Stimulated activated CD4-positive, alpha-beta T cell treated with anti-CD3 and anti-CD28 coated beads, Interleukin-4, amount 100 ng/mL, for 1 hour (primary cell): ENCODE results near the gene BCAS1.
"Not testable (repeated sequence)": the region's sequence is repeated elsewhere in the genome, so short reads cannot be mapped to it uniquely, and the experiment has no call there.

ENCODE experiments used
- DNase-seq: peaks from one replicate; pipeline ENCODE4 v3.0.0-alpha.2; 2020

The BCAS1 gene

GRCh38 chr20:53981752-53982437 is 88.5 kb downstream of the BCAS1 start:
- no peak for DNase-seq

DNA sequence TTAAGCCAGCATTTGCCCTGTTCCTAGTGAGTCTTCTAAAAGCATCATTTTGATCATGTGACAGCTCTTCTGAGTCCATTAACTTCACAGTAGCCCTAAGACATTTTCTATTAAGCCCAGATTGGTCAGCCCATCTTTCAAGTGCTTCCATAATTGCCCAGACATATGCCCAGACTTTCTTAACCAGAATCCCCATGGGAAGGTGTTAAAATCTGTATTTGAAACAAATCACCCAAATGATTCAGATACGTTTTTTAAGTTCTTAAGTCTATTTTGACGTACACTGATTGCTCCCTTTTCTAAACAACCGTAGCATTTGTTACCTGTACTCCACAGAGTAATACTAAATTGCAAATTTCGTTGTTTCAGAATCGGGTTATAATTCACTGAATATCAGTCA is 89.3 kb downstream of the BCAS1 start:
- DNase-seq, result no peak

GRCh38 chr20:53980031-53980465 is 90.3 kb downstream of the BCAS1 start:
- DNase-seq, result no peak

GRCh38 chr20:53978497-53978896 is 91.9 kb downstream of the BCAS1 start:
- no peak for DNase-seq

DNA sequence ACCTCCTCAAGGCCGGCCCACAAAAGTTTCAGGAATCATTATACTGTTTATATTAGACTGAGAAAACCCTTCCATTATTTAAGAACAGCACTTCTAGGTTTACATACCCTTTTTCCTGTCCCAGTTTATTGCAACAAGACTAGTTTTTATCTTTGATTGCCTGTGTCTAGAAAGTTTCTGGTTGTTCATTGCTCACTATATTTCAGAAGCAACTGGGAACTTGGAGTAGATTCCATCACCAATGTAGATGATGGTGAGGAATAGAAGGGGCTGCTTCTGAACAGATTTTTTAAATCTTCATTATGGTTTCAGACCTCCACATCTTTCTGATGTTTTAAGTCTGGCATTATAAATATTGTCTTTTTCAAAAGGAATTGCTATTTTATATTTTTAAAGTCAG is 93.0 kb downstream of the BCAS1 start:
- no peak for DNase-seq

- no peak for DNase-seq
These were observed 94.6 kb downstream of the BCAS1 start for GRCh38 chr20:53975761-53976160.

DNA sequence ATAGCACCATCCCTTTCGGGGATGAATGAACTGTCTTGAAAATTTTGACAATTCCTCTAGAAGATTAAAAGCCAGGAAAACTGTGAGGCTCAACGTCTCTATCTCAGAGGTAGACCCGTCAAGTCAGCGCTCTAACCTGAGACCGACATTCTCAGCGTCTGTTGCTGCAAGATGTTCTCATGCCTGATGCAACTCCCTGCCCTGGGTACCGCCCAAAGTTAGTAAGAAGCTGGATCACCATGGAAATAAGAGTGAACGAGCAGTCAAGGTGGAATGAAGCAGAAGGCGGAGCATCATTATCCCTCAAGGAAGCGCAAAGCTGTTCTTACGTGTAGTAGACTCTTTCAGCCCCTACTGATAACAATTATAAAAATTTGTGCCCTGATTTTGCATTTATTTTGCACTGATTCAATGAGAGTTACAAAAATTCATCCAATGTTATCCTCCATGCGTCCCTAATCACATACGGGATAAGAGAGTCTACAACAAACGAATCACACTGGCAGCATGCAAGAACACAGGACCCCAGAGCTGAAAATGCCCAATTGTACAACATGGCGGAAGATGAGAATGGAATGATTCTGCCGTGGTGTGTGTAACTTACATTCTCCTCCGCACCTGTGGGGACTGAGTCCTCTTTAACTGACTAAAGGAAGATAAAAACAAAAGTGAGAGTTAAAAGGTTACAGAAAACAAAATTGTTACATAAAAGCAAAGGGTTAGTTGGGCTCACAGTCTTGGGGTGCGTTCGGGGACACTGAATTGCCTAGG is 95.4 kb downstream of the BCAS1 start:
- no peak for DNase-seq

DNA sequence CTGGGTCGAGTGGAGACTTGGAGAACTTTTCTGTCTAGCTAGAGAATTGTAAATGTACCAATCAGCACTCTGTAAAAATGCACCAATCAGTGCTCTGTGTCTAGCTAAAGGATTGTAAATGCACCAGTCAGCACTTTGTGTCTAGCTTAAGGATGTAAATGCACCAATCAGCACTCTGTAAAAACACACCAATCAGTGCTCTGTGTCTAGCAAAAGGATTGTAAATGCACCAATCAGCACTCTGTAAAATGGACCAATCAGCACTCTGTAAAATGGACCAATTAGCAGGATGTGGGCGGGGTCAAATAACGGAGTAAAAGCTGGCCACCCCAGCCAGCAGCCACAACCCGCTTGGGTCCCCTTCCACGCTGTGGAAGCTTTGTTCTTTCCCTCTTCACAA is 96.5 kb downstream of the BCAS1 start:
- not testable (repeated sequence) for DNase-seq

GRCh38 chr20:53972179-53972578 is 98.2 kb downstream of the BCAS1 start:
- no peak for DNase-seq

DNA sequence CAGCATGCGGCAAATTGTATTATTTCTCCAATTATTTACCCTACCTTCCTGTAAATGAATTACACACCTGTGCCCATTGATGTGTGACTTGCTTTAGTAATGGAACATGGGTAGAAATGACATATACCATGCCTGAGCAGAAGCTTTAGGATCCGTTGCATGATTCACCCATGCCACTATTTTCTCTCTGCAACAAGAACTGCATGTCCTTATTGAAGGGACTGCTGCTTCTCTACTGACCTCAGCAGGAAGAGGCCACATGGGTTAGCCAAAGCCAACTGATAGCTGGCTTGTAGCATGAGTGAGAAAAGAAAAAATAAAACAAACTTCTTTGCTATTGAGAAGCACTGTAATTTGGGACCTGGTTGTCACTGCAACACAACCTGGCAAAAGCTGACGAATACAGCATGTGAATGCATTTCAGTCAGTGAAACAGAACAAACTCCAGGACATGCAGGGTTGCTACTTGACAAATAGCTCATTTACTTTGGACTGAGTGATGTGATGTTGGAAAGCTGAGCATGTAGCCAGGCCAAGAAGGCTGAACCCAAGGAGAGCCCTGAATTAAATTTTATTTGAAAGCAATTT is 99.2 kb downstream of the BCAS1 start:
- DNase-seq, result no peak

GRCh38 chr20:53970232-53970631 is 100.2 kb downstream of the BCAS1 start:
- DNase-seq, result no peak

- no peak for DNase-seq
These were observed 102.9 kb downstream of the BCAS1 start for GRCh38 chr20:53967527-53967926.

DNA sequence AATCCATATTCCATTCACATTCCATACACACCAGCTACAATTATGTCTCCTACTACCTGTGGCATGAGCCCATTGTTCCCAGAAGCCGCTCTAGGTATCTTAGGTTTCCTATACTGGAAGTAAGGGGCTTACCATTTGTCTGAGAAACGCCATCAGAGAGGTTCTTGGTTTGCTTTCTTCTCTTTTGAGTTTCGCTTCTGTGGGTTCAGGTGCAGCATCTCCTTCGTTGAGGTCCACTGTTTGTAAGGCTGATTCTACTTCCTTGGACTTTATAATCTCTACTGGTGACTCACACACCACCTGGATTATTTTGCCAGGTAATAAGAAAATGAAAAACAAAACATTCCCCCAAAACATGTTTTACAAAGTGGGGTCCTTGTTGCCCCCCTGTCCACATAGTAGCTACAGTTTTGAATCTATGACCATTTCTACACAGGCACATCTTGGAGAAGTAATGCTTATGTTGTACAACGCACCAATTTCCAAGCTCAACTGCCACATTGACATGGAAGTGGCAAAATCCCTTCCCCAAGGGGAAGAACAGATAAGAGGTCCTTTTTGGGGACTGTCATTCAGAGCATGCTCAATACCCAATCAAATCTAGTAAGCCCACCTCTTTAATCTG is 103.5 kb downstream of the BCAS1 start:
- DNase-seq, result no peak

DNA sequence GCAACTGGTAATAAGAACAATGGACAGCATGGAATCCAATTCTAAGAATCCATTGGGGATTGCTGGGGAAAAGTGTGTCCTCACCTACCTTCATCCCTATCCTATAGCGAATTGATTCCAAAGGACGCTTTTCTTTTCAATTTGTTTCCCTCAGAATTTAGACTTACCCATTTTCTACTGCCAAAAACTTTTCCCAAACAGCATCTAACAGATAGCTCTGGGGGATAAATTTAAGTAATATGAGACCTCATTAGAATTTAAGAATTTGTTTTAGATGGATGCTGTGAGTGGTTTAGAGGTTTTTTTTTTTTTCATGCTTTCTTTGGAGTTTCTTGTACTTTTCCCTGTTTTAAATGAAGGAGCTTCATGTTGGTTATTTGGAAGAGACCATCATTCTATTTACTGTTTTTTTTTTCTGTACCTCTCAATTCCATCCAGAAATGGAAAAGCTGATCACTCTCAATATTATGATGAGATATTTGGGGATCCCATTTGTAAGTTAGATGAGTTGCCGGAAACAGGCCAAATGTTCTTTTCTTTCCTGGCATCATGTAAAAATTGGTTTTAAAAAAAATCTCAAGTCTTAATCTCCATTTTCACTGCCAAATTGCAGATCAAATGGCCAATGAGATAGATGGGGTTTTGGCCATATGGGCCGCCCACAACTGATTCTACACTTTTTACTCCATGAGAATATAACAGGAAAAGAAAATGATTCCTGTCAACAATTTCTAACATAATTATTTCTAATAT is 105.7 kb downstream of the BCAS1 start:
- DNase-seq, result no peak

DNA sequence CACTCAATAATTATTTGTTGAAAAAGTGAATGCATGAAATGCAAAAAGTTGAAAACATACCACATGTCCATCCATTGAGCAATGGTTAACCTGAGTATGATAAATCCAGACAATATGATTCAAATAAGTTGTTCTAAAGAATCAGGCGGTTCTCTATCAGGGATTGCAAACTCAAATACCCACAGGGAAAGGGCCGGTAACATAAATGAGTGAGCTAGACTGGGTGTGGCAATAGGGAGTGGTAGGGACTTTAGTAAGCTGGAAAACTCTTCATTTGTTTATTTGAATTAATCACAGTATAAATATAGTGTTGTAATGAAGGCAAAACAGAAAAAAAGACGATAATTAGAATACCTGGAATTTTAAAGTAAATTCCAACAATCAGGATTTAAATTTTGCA is 106.3 kb downstream of the BCAS1 start:
- DNase-seq, result no peak

DNA sequence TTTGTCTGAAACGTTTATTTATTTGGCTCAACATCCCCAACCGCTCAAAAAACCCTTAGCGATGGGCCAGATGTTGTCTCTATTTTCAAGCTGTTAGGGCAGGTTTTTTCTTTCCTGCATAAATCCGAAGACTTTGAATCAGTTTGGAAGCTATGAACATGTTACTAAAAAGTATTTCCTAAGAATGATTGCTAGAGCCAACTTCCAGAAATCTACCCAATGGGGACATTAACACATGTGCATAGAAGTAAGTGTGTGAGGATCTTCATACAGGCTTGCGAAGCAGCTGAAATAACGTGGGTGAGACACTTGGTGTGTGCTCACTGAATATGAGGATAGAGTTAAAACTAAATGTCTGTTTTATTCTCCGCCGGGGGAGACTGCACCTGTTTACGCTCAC is 106.8 kb downstream of the BCAS1 start:
- no peak for DNase-seq

DNA sequence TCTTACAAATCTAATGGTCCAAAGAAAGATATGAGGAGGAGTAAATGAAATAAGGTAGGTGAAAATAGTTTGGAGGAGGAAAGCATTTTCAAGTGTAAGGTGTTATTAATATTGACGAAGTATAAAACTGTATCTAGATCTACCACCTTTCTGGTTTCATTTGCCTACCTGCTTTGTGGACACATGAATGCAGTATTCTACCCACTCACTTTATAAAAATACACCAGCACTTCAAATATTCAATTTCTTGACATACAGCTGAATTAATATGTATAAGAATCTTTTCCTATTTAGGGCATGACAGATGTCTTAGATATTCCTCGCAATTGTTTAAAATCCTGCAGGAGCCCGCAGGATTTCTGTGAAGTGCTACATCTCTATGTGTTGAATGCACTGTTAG is 108.0 kb downstream of the BCAS1 start:
- DNase-seq, result no peak

GRCh38 chr20:53961527-53961926 is 108.9 kb downstream of the BCAS1 start:
- DNase-seq, result no peak

- DNase-seq, result no peak
These were observed 109.7 kb downstream of the BCAS1 start for GRCh38 chr20:53960579-53961272.

DNA sequence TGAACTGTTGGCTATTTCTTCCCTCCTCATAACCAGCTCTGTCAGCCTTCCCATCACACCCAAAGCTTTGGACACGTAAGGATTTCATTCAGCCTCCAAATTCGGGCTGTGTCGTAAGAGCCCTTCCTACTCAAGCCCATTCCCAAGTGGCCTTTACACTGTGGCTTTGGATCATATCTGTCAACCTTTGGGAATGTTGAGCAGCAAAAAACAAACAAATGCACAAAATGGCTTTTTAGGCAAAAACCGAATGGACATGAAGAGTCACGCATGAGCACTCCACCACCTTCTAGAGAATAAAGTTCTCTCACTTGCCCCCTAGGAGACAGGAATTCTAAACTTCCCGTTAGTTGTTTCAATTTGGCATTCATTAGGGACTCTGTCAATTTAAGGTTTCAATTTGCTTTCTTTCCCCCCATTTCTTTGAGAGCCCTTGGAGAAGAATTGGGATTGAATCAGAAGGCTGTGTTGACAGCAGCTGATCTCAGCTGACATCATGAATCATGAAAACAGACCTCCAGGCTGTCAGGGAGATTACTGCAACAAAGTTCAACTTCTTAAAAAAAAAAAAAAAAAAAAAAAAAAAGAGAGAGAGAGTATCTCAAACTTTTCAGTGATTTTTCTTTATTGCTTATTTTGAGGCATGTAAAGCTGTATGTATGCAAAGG is 110.3 kb downstream of the BCAS1 start:
- DNase-seq, result no peak

DNA sequence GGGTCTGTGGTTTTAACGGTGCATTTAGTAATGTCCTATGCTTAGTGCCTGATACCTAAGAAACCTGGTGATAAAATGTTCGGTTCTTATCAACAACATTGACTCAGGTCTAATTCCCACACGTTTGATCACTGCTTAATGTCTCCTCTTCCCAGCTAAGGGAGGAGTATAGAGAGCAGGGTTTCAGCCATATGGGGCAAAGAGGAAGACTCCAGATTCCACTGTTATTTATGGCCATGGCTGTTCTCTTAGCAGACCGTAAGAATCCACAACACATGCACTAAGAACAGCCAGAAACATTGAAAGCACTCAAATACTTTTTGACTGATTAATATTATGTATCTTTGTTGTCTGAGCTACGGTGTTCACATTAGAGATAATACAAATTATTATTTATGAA is 112.1 kb downstream of the BCAS1 start:
- no peak for DNase-seq
